ENCODE measurements around the gene LPP. TPM values are rescaled to one million over a fixed set of nuclear protein-coding genes. Genes with fewer than 3 reads are reported as not detected.

LPP gene
- total RNA-seq, 1 donor from 2014 or later: 23.0 TPM

- no peak for DNase-seq (ENCODE audit: low read depth in 2 of 2)
Observed at GRCh38 chr3:188353426-188353825, 199.5 kb downstream of the LPP start.

- DNase-seq (ENCODE audit: low read depth in 2 of 2): no peak
Observed at GRCh38 chr3:188358787-188359493, 205.0 kb downstream of the LPP start.

GRCh38 chr3:188360364-188360881 is 206.5 kb downstream of the LPP start:
- no peak for DNase-seq (ENCODE audit: low read depth in 2 of 2)

- DNase-seq (ENCODE audit: low read depth in 2 of 2): no peak
Observed at GRCh38 chr3:188361888-188362287, 207.9 kb downstream of the LPP start.

- peak; percentile 78 to 96 for DNase-seq (ENCODE audit: low read depth in 2 of 2)
Observed at GRCh38 chr3:188362405-188362831, 208.5 kb downstream of the LPP start.

- DNase-seq (ENCODE audit: low read depth in 2 of 2): peak; percentile 32 to 37
Observed at GRCh38 chr3:188365184-188365583, 211.2 kb downstream of the LPP start.

- DNase-seq (ENCODE audit: low read depth in 2 of 2): peak in 1 of 2 donors; percentile 96
Observed at GRCh38 chr3:188365988-188366698, 212.2 kb downstream of the LPP start.

- no peak for DNase-seq (ENCODE audit: low read depth in 2 of 2)
Observed at GRCh38 chr3:188367678-188368077, 213.7 kb downstream of the LPP start.

- peak in 1 of 2 donors; percentile 76 for DNase-seq (ENCODE audit: low read depth in 2 of 2)
Observed at GRCh38 chr3:188369526-188369925, 215.6 kb downstream of the LPP start.

- no peak for DNase-seq (ENCODE audit: low read depth in 2 of 2)
Observed at GRCh38 chr3:188370081-188370830, 216.3 kb downstream of the LPP start.

GRCh38 chr3:188378786-188379185 is 224.8 kb downstream of the LPP start:
- DNase-seq (ENCODE audit: low read depth in 2 of 2): no peak

- DNase-seq (ENCODE audit: low read depth in 2 of 2): no peak
Observed at GRCh38 chr3:188380252-188380651, 226.3 kb downstream of the LPP start.

GRCh38 chr3:188380722-188381121 is 226.8 kb downstream of the LPP start:
- DNase-seq (ENCODE audit: low read depth in 2 of 2): no peak

GRCh38 chr3:188383748-188384147 is 229.8 kb downstream of the LPP start:
- DNase-seq (ENCODE audit: low read depth in 2 of 2): no peak

GRCh38 chr3:188385295-188385694 is 231.3 kb downstream of the LPP start:
- no peak for DNase-seq (ENCODE audit: low read depth in 2 of 2)

- DNase-seq (ENCODE audit: low read depth in 2 of 2): peak; percentile 74 to 90
Observed at GRCh38 chr3:188389711-188390342, 235.9 kb downstream of the LPP start.

- peak in 1 of 2 donors; percentile 3 for DNase-seq (ENCODE audit: low read depth in 2 of 2)
Observed at GRCh38 chr3:188390343-188390718, 236.4 kb downstream of the LPP start.

GRCh38 chr3:188390775-188391443 is 237.0 kb downstream of the LPP start:
- no peak for DNase-seq (ENCODE audit: low read depth in 2 of 2)

GRCh38 chr3:188391592-188391991 is 237.6 kb downstream of the LPP start:
- no peak for DNase-seq (ENCODE audit: low read depth in 2 of 2)

- DNase-seq (ENCODE audit: low read depth in 2 of 2): no peak
Observed at GRCh38 chr3:188392076-188392475, 238.1 kb downstream of the LPP start.

GRCh38 chr3:188394623-188395022 is 240.7 kb downstream of the LPP start:
- no peak for DNase-seq (ENCODE audit: low read depth in 2 of 2)

Data from lung microvascular endothelial cell (primary cell).